ENCODE results near the gene COPS7A. TPM values are rescaled to one million over a fixed set of nuclear protein-coding genes. Genes with fewer than 3 reads are reported as not detected.
"Not testable (repeated sequence)": the region's sequence is repeated elsewhere in the genome, so short reads cannot be mapped to it uniquely, and the experiment has no call there.

Gene COPS7A
- total and polyA plus RNA-seq, 8 donors, result 14.2 to 39.6 (median 27.0) TPM

- FAIRE-seq, result no peak
These were observed 22.6 kb upstream of the COPS7A start for GRCh38 chr12:6701078-6701768.

GRCh38 chr12:6703631-6704030 lies 20.2 kb upstream of the COPS7A start:
- intact Hi-C loops (cut with DNase I), result no loop called here
- ATAC-seq (no peak), FAIRE-seq (no peak), DNase-seq (no peak)
- H3K27me3 ChIP-seq, result peaks cover 0 to 38% (median 8%) of the 10 kb centered on the region in 4 donors
- no peak overlapping the region for H3K27ac ChIP-seq
- no peaks in the 10 kb centered on the region for H3K36me3 ChIP-seq
- no peaks in the 10 kb centered on the region for H3K4me1 ChIP-seq
- H3K9me3 ChIP-seq, result no peaks in the 10 kb centered on the region
- no peak overlapping the region for H3K4me3 ChIP-seq
- TF ChIP-seq CTCF (IDR thresholded peaks at IDR 0.05), result no peak
- 10 to 15% methylated on average over 10 of the region's 10 CpGs for WGBS, 2 donors

More at GRCh38 chr12:6701078-6701768, 22.6 kb upstream of the COPS7A start:
- no peaks in the 10 kb centered on the region for H3K4me1 ChIP-seq
- H3K27ac ChIP-seq, result no peak overlapping the region
- peaks cover 0 to 29% (median 8%) of the 10 kb centered on the region in 4 donors for H3K27me3 ChIP-seq
- H3K9me3 ChIP-seq, result no peaks in the 10 kb centered on the region
- no peaks in the 10 kb centered on the region for H3K36me3 ChIP-seq
- H3K4me3 ChIP-seq, result peak overlapping the region in 1 of 4 donors; percentile 38
- 23 to 27% methylated on average over 13 of the region's 13 CpGs for WGBS, 2 donors
- intact Hi-C loops (cut with DNase I), result no loop called here
- ATAC-seq, result peak in 1 of 4 donors; percentile 5
- DNase-seq, result peak in 1 of 6 donors; percentile 46
- no peak for TF ChIP-seq CTCF (IDR thresholded peaks at IDR 0.05)

- H3K27ac ChIP-seq; H3K4me3 ChIP-seq; FAIRE-seq; H3K9me3 ChIP-seq; H3K36me3 ChIP-seq; ATAC-seq; H3K4me1 ChIP-seq; intact Hi-C loops (cut with DNase I); DNase-seq: not testable (repeated sequence)
- peaks cover 0 to 17% (median 4%) of the 10 kb centered on the region in 4 donors for H3K27me3 ChIP-seq
- WGBS, 2 donors, result 77 to 86% methylated on average over 15 to 21 of the region's 21 CpGs
These were observed 15.5 kb upstream of the COPS7A start for GRCh38 chr12:6708351-6708750.

GRCh38 chr12:6708960-6709394 lies 14.9 kb upstream of the COPS7A start:
- ATAC-seq (no peak), DNase-seq (no peak), FAIRE-seq (no peak)
- WGBS, 2 donors, result 72 to 84% methylated on average over 16 of the region's 16 CpGs
- Histone ChIP-seq H3K4me3 (no peak overlapping the region), H3K36me3 (no peaks in the 10 kb centered on the region), H3K27me3 (peaks cover 0 to 17% (median 4%) of the 10 kb centered on the region in 4 donors), H3K9me3 (no peaks in the 10 kb centered on the region), H3K27ac (no peak overlapping the region), H3K4me1 (no peaks in the 10 kb centered on the region)
- no peak for TF ChIP-seq CTCF (IDR thresholded peaks at IDR 0.05)
- intact Hi-C loops (cut with DNase I), result no loop called here

- not testable (repeated sequence) for FAIRE-seq
These were observed 7.6 kb upstream of the COPS7A start for GRCh38 chr12:6716031-6716873.

More at GRCh38 chr12:6716031-6716873, 7.6 kb upstream of the COPS7A start:
- H3K36me3 ChIP-seq; DNase-seq; H3K27me3 ChIP-seq; H3K4me1 ChIP-seq; H3K27ac ChIP-seq; H3K4me3 ChIP-seq; ATAC-seq; intact Hi-C loops (cut with DNase I); H3K9me3 ChIP-seq: not testable (repeated sequence)
- WGBS, 2 donors, result 72 to 78% methylated on average over 16 to 32 of the region's 41 CpGs
